RWPE2 (cell line): ENCODE results near the gene HS3ST3A1.

Experiments used
- ATAC-seq: fragments of 200-7000 bp; cut with Tn5 transposase; 3 replicates; pipeline ENCODE4 v1.9.1; 2021; ENCODE audit warnings: low read depth
- DNase-seq: peaks from one replicate; pipeline ENCODE4 v3.0.0-alpha.2; 2020; ENCODE audit warnings: low spot score
- H3K27ac ChIP-seq: fragments of 450-650 bp; 2 replicates; pipeline ENCODE4 v1.5.1; 2017; ENCODE audit warnings: mild to moderate bottlenecking; ENCODE audit not compliant: poor library complexity, severe bottlenecking
- H3K27me3 ChIP-seq: fragments of 250-450 bp; sonication (Bioruptor Pico); 2 replicates; pipeline ENCODE4 v1.5.1; 2021; ENCODE audit warnings: mild to moderate bottlenecking, moderate library complexity; ENCODE audit not compliant: insufficient read depth, poor library complexity, severe bottlenecking
- H3K36me3 ChIP-seq: fragments of 250-450 bp; sonication (Bioruptor Pico); 2 replicates; pipeline ENCODE4 v1.5.1; 2020; ENCODE audit warnings: low read depth, mild to moderate bottlenecking, moderate library complexity
- H3K4me1 ChIP-seq: fragments of 250-450 bp; sonication (Bioruptor Pico); 2 replicates; pipeline ENCODE4 v1.5.1; 2021; ENCODE audit warnings: mild to moderate bottlenecking, moderate library complexity; ENCODE audit not compliant: insufficient read depth, poor library complexity, severe bottlenecking
- H3K4me3 ChIP-seq: fragments of 250-450 bp; sonication (Bioruptor Pico); 2 replicates; pipeline ENCODE4 v1.5.1; 2021; ENCODE audit warnings: mild to moderate bottlenecking, moderate library complexity; ENCODE audit not compliant: severe bottlenecking
- H3K9me3 ChIP-seq: fragments of 250-450 bp; sonication (Bioruptor Pico); 2 replicates; pipeline ENCODE4 v1.5.1; 2021; ENCODE audit warnings: mild to moderate bottlenecking, moderate library complexity; ENCODE audit not compliant: severe bottlenecking
- TF ChIP-seq, protein P1 (sequence below): fragments of 450-650 bp; IDR thresholded peaks from one replicate; pipeline ENCODE4 v1.5.1; 2017; ENCODE audit warnings: mild to moderate bottlenecking, moderate library complexity; ENCODE audit not compliant: poor library complexity, severe bottlenecking

The HS3ST3A1 gene

DNA sequence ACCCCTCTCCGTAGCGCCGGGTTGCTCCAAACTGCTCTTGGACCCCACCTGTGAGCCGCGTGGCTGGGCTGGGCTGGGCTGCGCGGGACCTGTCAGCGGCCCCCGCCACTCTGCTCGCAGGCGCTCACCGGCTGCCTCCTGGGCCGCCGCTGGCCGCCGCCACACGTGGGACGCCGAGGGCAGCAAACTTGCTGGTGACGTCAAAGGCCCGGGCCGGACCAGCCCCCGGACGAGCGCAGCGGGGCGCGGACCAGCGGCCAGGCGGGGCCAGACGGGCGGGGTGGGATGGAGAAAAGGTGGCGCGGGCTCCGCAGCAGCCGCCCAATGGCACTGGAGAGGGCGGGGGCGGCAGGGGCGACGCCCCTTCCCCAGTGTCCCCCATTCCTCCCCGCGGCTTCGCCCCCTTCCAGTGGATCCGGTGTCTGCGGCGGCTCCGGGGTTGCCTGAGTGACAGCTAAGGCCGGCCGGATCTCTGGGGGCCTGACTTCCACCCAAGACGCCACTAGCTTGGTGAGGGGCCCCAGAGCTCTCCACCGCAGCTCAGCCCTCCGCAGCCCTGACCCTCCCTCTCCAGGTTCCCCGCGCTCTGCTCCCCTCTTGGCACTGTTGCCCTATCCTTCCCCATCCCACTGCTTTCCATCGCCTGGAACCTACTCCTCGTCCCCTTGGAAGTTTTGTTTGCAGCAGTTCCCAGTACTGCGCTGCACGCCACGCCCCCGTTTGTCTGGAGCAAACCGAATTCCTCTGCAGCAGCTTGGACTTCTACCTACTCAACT, at the start of gene HS3ST3A1:
Gene HS3ST3A1 (minus strand): TSS at position 154 of the 776 bp plus-strand sequence. CDS start 800 bp downstream, outside the sequence.
- no peaks in the 10 kb centered on the region for H3K9me3 ChIP-seq
- peak within 1 kb of the TSS; percentile 71 for H3K4me3 ChIP-seq
- DNase-seq: peak; percentile 78
- H3K27ac ChIP-seq: peak within 1 kb of the TSS; percentile 39
- no peaks in the 10 kb centered on the region for H3K27me3 ChIP-seq
- peak; percentile 77 for ATAC-seq
- H3K4me1 ChIP-seq: peaks cover 10% of the 10 kb centered on the region
- TF ChIP-seq, protein P1, sequence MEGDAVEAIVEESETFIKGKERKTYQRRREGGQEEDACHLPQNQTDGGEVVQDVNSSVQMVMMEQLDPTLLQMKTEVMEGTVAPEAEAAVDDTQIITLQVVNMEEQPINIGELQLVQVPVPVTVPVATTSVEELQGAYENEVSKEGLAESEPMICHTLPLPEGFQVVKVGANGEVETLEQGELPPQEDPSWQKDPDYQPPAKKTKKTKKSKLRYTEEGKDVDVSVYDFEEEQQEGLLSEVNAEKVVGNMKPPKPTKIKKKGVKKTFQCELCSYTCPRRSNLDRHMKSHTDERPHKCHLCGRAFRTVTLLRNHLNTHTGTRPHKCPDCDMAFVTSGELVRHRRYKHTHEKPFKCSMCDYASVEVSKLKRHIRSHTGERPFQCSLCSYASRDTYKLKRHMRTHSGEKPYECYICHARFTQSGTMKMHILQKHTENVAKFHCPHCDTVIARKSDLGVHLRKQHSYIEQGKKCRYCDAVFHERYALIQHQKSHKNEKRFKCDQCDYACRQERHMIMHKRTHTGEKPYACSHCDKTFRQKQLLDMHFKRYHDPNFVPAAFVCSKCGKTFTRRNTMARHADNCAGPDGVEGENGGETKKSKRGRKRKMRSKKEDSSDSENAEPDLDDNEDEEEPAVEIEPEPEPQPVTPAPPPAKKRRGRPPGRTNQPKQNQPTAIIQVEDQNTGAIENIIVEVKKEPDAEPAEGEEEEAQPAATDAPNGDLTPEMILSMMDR: no peak
- H3K36me3 ChIP-seq: peaks cover 7% of the 10 kb centered on the region; the same call in 1 of the 2 replicates

DNA sequence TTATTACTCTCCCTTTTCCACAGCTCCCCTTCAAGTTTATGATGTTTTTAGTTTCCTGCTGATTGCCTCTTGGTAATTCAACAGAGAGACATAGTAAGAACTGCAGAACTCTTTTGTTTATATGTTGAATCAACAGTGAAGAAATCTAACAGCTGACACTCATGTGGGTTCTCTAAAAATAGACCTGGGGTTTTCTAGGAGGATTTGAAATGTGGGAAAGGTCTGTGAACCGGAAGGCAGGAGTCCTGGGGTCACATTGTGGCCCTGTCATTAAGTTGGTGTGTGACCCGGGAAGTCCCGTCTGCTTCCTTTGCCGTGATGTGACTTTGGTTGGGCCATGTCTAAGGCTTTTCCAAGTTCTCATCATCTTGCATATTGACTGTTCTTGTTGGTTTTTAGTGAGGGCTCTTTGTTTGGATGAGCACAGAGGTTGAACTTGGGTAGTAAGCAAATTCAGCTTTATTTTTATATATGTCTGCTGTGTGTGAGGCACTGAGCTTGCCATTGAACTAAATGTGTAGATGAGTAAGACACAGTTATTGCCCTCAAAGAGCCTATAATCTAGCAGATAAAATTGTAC, 48.5 kb upstream of the HS3ST3A1 start:
- DNase-seq (no peak), ATAC-seq (no peak)
- H3K36me3 ChIP-seq: no peaks in the 10 kb centered on the region
- H3K9me3 ChIP-seq: no peaks in the 10 kb centered on the region
- no peaks in the 10 kb centered on the region for H3K4me1 ChIP-seq
- no peaks in the 10 kb centered on the region for H3K27me3 ChIP-seq
- H3K27ac ChIP-seq: no peak overlapping the region
- no peak overlapping the region for H3K4me3 ChIP-seq
- TF ChIP-seq, protein P1: no peak

DNA sequence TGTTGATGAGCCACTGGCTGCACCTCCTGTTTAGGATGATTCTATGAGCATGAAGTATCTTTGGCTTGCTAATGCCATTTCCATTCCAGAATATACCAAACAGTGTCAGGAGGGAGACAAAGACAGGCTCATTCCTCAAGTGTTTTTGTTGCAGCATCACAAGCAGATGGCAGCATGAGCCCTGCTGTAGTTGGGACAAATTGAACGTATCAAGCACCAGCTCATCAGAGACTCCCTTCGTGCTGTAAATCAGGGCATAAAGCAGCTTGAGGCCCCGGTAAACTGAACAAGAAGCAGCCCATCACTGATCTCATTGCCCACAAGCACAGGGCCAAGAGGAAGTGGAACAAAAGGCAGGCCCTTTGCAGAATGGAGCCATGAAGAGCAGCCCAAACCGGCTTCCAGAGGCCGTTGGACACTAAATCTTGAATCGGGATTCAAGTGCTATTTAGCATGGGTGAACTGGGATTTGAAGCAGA, 45.9 kb upstream of the HS3ST3A1 start:
- DNase-seq (no peak), ATAC-seq (no peak)
- Histone ChIP-seq H3K4me1 (no peaks in the 10 kb centered on the region), H3K4me3 (no peak overlapping the region), H3K27me3 (no peaks in the 10 kb centered on the region), H3K36me3 (no peaks in the 10 kb centered on the region), H3K27ac (no peak overlapping the region), H3K9me3 (no peaks in the 10 kb centered on the region)
- TF ChIP-seq, protein P1: no peak

DNA sequence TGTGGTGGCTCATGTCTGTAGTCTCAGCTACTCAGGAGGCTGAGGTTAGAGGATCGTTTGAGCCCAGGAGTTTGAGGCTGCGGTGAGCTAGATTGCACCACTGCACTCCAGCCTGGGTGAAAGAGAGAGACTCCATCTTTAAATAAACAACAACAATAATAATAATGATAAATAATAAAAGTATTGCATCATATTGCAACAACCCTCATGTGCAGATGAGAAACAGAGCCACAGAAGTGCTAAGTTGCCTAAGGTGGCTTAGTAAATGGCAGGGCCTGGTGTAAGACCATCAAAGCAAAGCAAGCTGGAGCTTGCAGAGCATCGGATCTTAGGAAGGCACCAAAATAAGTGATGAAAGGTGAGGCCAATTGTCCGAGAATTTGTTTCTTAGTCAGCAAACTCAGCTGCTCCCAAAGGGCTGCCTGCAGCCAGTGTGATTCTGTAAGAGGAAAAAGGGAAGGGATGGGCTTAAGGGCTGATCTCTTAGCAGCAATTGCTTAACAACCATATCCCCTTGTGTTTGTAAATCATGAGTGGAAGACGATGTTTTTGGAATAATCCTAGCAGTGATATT, 45.3 kb upstream of the HS3ST3A1 start:
- Histone ChIP-seq H3K4me3 (no peak overlapping the region), H3K4me1 (no peaks in the 10 kb centered on the region), H3K9me3 (no peaks in the 10 kb centered on the region), H3K27me3 (no peaks in the 10 kb centered on the region), H3K36me3 (no peaks in the 10 kb centered on the region), H3K27ac (no peak overlapping the region)
- ATAC-seq (no peak), DNase-seq (no peak)
- TF ChIP-seq, protein P1: no peak

DNA sequence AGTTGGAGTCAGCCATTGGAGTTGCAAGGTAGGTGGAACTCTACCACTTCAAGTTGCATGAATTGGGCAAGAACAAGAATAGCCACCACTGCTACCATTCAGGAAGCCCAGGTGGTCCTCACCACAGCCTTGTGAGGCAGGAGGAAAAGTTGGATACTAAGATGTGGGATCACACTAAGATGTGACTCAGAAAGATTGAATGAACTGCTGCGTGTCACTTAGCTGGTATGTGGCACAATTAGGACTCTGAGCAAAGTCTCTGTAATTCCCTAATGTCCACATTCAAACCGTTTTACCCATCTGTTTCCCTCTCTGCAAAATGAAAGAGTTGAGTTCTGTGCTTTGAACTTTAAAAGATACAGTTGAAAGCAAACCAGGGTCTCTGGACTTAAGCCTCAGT, 44.7 kb upstream of the HS3ST3A1 start:
- H3K27me3 ChIP-seq: no peaks in the 10 kb centered on the region
- no peak overlapping the region for H3K27ac ChIP-seq
- no peaks in the 10 kb centered on the region for H3K4me1 ChIP-seq
- no peak overlapping the region for H3K4me3 ChIP-seq
- no peaks in the 10 kb centered on the region for H3K36me3 ChIP-seq
- no peak for ATAC-seq
- no peak for DNase-seq
- H3K9me3 ChIP-seq: no peaks in the 10 kb centered on the region
- TF ChIP-seq, protein P1: no peak
